Measurements from ENCODE around the gene TMEM163. TPM values are rescaled to one million over a fixed set of nuclear protein-coding genes. Genes with fewer than 3 reads are reported as not detected.

Gene TMEM163
- polyA plus RNA-seq, 3 donors, result 0.01 TPM; not detected in 2

- WGBS (ENCODE audit: insufficient coverage), result 92% methylated on average over 5 of the region's 7 CpGs
- Histone ChIP-seq H4K20me1 (ENCODE audit: insufficient read depth, low read length) (no peaks in the 10 kb centered on the region), H3K4me2 (replicated peaks; ENCODE audit: extremely low read depth, low read length, poor library complexity, severe bottlenecking) (no peak overlapping the region), H3K4me1 (ENCODE audit: control insufficient read depth in 1 of 2, insufficient read depth in 2 of 2, low read length in 2 of 2) (no peaks in the 10 kb centered on the region), H3K27ac (ENCODE audit: low read depth in 1 of 2, low read length in 2 of 2) (no peak overlapping the region), H2AFZ (ENCODE audit: insufficient read depth, low read depth, low read length, poor library complexity, severe bottlenecking) (no peak overlapping the region), H3K9me3 (replicated peaks in 1 of 2; ENCODE audit: control insufficient read depth in 1 of 2, insufficient read depth in 1 of 2, low read length in 2 of 2) (no peaks in the 10 kb centered on the region), H3K27me3 (ENCODE audit: control insufficient read depth in 2 of 2, insufficient read depth in 2 of 2, low read length in 2 of 2) (no peaks in the 10 kb centered on the region), H3K79me2 (ENCODE audit: insufficient read depth, low read length) (no peaks in the 10 kb centered on the region), H3K4me3 (replicated peaks in 1 of 3; ENCODE audit: low read depth in 2 of 3, low read length in 3 of 3) (no peak overlapping the region), H3K9ac (ENCODE audit: insufficient read depth, low read length, poor library complexity, severe bottlenecking) (no peak overlapping the region), H3K36me3 (replicated peaks in 1 of 2; ENCODE audit: control insufficient read depth in 1 of 2, insufficient read depth in 2 of 2, low read length in 2 of 2) (no peaks in the 10 kb centered on the region)
- H3K9me3 Mint-ChIP-seq, result peaks cover 0 to 3% (median 0%) of the 10 kb centered on the region in 7 donors
- no peak for TF ChIP-seq CTCF (IDR thresholded peaks at IDR 0.05)
- H3K27ac Mint-ChIP-seq, result no peak overlapping the region
- no peak for DNase-seq
- H3K4me3 Mint-ChIP-seq, result no peak overlapping the region
- no peaks in the 10 kb centered on the region for H3K4me1 Mint-ChIP-seq
- intact Hi-C loops (cut with micrococcal nuclease), result no loop called here
- H3K36me3 Mint-ChIP-seq, result no peaks in the 10 kb centered on the region
- H3K27me3 Mint-ChIP-seq (ENCODE audit: low read depth in 3 of 3), result no peaks in the 10 kb centered on the region
Observed at GRCh38 chr2:134498654-134499053, 220.1 kb downstream of the TMEM163 start.

- no peaks in the 10 kb centered on the region for H3K9me3 ChIP-seq (replicated peaks in 1 of 2; ENCODE audit: control insufficient read depth in 1 of 2, insufficient read depth in 1 of 2, low read length in 2 of 2)
- Mint-ChIP-seq H3K36me3 (no peaks in the 10 kb centered on the region), H3K4me1 (no peaks in the 10 kb centered on the region), H3K4me3 (no peak overlapping the region), H3K27me3 (ENCODE audit: low read depth in 3 of 3) (no peaks in the 10 kb centered on the region), H3K9me3 (peaks cover 0 to 3% (median 0%) of the 10 kb centered on the region in 7 donors), H3K27ac (no peak overlapping the region)
- no CpG with 5 or more reads among the region's 4 CpGs for WGBS (ENCODE audit: insufficient coverage)
- no peak for TF ChIP-seq CTCF (IDR thresholded peaks at IDR 0.05)
- H3K4me1 ChIP-seq (ENCODE audit: control insufficient read depth in 1 of 2, insufficient read depth in 2 of 2, low read length in 2 of 2), result no peaks in the 10 kb centered on the region
- DNase-seq, result no peak
- H3K79me2 ChIP-seq (ENCODE audit: insufficient read depth, low read length), result no peaks in the 10 kb centered on the region
- H3K27me3 ChIP-seq (ENCODE audit: control insufficient read depth in 2 of 2, insufficient read depth in 2 of 2, low read length in 2 of 2), result no peaks in the 10 kb centered on the region
- H3K9ac ChIP-seq (ENCODE audit: insufficient read depth, low read length, poor library complexity, severe bottlenecking), result no peak overlapping the region
- no peaks in the 10 kb centered on the region for H4K20me1 ChIP-seq (ENCODE audit: insufficient read depth, low read length)
- intact Hi-C loops (cut with micrococcal nuclease), result no loop called here
- H3K27ac ChIP-seq (ENCODE audit: low read depth in 1 of 2, low read length in 2 of 2), result no peak overlapping the region
- no peaks in the 10 kb centered on the region for H3K36me3 ChIP-seq (replicated peaks in 1 of 2; ENCODE audit: control insufficient read depth in 1 of 2, insufficient read depth in 2 of 2, low read length in 2 of 2)
- no peak overlapping the region for H3K4me3 ChIP-seq (replicated peaks in 1 of 3; ENCODE audit: low read depth in 2 of 3, low read length in 3 of 3)
- no peak overlapping the region for H2AFZ ChIP-seq (ENCODE audit: insufficient read depth, low read depth, low read length, poor library complexity, severe bottlenecking)
- H3K4me2 ChIP-seq (replicated peaks; ENCODE audit: extremely low read depth, low read length, poor library complexity, severe bottlenecking), result no peak overlapping the region
Observed at GRCh38 chr2:134493797-134494196, 225.0 kb downstream of the TMEM163 start.
